Skin of body (tissue), 2 donors: ENCODE data around the gene JARID2. TPM values are rescaled to one million over a fixed set of nuclear protein-coding genes. Genes with fewer than 3 reads are reported as not detected.

Experiments
- DNase-seq: peaks from one replicate; lab custom pipeline; 2025; lab: John Stamatoyannopoulos, UW
- total RNA-seq: library from RNA; depleted of rRNA; stranded (reverse); fragments of >200 nt; gene quantifications from one replicate; pipeline ENCODE4 v1.2.3, GENCODE V29; 2014

JARID2 gene
- total RNA-seq, 1 donor from 2014 or later = 17.5 TPM

DNA sequence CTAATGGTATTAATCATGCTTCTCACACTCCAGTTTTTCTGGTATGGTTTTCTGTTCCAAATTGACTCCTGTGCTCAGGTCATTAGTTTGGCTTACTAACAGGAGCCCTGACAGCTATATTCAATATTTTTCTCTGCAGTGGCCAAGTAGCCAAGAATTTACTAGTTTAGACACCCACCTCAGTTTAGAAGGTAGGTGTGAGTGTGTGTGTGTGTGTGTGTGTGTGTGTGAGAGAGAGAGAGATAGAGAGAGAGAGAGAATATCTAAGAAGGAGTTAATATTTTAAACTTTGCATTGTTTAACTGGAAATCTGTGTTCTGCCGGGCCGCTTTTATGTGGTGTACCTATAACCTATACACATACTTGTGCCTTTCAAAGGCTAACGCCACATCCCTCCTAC is 18.5 kb downstream of the JARID2 start:
- DNase-seq = no peak

DNA sequence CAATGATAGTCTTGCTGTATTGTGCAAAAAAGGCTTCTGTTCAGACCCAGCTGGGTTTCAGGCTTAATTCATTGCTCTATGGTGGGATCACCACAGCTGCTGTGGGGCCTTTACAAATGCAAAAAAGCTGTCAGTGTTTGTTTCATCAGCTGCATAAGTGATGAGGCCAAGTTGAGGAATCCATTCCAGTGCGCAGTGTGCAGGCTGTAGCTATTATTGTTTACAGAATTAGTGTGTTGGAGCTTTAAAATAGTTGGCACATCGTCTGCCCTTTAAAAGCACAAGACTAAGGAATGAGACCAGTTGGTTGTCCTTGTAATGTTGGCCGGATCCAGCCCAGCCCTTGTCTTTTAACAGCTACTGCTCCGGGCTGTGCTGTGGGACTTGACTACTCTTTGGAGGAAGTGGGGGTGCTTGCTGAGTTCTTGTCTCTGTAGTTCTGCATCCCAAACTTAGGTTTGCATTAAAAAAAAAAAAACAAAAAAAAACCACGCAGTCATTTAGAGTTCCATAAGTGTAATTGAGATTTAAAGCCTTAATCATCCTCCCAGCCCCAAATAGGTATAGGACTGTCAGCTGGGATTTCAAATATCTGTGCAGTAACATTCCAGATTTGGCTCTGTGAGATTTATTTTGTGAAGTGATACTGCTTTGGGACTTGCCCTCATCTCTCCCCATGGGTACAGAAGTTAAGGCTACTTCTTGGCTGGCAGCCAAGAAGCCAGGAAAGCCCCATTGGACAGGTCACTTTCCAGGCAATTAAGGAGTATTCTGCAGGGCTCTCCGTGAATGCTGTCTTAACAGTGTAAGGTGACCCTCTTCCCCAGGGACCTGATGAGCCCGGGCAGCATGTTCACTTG is 19.3 kb downstream of the JARID2 start:
- peak; percentile 93 for DNase-seq

DNA sequence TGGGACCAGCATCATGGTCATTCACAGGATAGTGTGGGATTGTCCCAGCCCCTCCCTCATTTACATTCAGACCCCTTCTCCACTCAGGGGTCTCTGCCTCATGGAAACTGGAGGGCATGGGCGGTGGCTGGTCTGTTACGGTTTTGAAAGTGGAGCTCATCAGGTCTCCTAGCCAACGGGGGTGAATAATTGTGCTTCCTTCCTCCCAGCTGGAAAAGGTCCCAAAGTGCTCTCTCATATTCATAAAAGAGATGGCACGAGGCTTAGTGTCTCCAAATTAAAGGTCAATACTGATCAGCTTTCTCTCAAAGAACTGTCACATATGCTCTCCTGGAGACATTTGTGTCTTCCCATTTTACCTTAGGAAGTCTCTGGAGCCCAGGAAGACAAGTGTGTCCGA is 19.9 kb downstream of the JARID2 start:
- DNase-seq = no peak

DNA sequence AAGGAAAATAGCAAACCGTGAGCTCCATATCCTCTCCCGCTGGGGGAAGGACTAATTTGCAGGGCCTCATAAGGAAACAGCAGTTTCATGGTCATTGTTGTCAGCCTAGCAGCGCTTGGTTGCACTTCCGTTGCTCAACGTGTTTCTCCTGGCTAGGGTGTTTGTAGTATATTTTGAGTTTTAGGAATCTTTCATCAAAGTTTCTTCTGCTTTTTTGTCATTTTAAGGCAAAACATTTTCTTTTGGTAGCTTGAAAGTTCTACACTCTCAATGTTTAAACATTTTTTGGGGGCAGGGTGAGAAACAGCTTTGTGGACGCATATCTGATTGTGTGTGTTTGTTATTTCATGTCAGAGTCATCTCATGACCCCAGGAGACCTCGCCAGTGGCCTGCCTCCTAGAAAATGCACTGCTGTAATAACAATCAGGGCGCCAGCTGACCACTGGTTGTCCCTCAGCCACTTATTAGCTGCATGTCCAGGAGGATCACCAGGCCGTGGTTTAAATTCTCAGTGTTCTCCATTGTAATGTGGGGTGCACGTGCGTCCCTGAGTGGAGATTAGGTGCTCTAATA is 20.6 kb downstream of the JARID2 start:
- peak; percentile 29 for DNase-seq

DNA sequence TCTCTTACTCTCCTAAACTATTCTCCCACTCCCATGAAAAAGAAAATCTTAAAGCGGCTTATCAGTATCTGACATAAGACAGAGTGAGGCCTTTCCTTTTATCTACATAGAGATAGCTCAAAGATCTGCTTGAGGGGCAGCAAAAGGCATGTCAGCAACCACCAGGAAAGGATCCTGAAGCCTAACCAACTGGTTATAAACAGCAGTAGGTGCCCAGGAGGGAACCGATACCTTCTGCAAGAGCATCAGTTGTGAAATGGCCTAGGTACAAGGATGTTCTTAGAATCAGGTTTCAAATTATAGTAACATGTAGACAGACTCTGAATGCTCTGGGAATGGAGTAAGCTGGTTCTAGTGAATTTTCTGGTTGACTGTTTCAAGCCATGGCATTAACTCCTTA is 21.4 kb downstream of the JARID2 start:
- DNase-seq = no peak

DNA sequence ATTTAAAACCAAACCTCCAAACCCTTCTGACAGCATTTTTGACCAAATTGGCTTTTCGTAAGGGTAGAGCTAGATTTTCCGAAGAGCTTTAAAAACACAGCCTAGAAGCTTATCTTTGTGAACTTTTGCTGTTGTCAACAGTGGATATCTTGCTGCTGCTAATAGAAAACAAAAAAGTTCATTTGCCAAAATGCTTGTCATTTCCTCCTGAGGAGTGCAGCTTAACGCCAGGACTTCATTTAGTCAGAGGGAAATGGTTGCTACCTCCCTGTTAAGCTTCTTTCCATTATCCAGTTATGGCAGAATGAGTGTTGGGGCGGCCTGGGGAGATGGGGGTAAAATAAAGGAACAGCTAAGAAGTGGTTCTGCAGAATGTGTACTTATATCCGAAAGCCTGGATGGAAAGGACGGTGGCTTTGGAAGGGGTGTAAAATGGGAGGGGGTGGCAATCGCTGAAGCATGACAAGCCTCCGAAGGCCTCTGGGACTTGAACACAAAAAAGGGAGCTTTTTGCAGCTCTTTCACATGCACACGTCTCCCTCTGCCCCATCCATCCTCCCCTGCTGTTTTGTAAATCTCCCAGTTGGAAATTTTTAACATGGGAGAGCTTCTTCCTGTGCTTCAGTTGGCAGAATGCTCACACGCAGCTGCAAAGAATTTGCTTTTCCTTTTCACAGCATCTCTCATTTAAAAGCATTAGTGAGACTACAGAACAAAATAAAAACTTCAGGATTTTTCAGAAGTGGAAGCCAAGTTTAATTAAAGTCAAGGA is 22.5 kb downstream of the JARID2 start:
- DNase-seq = peak; percentile 72

DNA sequence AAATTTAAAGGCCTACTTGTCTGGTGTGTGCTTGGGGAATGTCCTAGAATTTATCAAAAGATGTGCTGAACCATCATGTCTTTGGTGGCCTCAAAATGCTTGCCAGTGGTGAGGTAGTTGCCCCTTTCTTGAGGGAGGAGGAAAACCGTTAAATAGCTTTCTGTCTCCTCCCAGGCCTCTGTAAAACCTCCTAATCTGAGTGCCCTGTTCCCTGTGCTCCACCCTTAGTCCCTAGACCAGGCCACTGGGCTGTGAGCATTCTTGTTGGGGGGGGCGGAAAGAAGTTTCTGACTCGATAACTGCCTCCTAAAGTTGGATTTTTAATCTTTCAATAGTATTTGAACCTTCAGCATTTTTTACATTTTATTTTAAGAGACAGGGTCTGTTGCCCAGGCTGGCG is 23.1 kb downstream of the JARID2 start:
- DNase-seq = no peak

DNA sequence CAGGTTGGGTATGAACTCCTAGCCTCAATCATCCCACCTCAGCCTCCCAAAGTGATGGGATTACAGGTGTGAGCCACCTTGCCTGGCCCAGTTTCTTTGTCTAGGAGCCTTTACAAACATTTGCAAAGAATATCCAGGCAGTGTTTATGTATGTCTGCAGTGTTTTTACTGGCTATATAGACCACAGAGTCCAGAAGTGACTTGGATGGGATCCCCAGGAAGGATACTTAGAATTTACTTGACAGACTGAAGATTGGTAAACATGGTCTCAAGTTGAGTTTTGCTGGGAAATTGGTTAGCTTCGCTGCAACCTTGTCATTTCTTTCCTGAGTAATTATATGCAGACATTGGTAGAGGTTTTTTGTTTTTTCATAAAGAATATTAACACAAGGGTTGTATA is 23.8 kb downstream of the JARID2 start:
- no peak for DNase-seq

DNA sequence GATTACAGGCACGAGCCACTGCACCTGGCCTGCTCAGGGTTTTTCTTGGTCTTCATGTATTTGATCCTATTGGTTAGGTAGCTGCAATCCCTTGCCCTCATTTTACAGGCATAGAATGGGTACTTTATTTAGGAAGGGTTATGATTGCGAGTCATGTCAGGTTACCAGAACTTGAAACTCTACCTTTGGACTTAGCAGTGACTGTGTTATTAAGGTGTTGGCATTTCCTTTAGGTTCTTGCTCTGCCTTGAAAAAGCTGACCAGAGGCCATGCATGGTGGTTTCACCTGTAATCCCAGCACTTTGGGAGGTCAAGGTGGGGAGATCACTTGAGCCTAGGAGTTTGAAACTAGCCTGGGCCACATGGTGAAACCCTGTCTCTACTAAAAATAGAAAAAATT is 24.5 kb downstream of the JARID2 start:
- no peak for DNase-seq

DNA sequence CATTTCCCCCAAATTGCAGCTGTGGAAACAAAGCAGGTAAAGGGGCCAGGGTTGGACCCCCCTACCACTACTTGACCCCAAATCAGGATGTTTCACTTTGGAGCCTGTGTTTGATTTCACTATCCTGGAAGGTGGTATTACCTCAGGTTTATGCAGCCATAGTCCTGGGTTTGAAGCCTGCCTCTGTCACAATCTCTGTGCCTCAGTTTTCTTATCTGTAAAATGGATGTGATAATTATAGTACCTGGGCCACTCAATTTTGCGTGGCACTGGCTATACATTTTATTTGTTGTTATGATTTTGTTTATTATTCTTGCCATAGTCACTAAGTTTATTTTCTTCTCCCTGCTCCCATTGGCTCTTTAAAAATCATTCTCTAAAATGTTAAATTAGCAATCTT is 26.7 kb downstream of the JARID2 start:
- DNase-seq = no peak

DNA sequence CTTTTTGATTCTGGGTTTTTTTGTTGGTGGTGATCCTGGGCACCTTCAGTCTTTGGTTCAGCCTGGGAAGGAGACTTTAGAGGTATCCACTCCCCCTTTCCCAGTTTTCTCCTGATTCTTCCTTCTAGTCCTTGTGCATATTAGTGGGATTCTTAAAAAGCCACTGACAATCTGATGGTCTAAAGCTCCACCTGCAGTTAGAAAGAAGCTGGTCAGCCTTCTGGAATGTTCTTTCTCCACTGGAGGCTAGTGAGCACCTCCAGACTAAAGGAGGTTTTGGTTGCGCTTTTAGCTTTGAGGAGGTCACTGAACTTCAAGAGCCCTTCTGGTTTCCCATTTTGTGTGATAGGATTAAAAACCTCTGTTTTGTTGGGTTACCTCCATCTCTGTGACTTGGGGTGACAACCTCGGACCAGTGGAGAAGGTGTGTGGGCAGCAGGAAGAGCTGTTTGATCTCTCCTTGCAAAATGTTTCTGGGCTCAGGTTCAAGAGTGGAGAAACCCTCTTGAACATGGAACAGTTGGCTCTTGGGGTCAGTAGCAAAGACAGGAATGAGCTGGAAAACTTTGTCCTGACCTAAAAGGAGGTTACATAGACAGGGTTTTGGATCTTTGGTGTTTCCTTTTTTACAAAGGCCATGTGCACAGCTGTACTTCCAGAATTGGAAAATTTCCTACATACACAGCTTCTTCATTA is 29.0 kb downstream of the JARID2 start:
- DNase-seq = no peak

DNA sequence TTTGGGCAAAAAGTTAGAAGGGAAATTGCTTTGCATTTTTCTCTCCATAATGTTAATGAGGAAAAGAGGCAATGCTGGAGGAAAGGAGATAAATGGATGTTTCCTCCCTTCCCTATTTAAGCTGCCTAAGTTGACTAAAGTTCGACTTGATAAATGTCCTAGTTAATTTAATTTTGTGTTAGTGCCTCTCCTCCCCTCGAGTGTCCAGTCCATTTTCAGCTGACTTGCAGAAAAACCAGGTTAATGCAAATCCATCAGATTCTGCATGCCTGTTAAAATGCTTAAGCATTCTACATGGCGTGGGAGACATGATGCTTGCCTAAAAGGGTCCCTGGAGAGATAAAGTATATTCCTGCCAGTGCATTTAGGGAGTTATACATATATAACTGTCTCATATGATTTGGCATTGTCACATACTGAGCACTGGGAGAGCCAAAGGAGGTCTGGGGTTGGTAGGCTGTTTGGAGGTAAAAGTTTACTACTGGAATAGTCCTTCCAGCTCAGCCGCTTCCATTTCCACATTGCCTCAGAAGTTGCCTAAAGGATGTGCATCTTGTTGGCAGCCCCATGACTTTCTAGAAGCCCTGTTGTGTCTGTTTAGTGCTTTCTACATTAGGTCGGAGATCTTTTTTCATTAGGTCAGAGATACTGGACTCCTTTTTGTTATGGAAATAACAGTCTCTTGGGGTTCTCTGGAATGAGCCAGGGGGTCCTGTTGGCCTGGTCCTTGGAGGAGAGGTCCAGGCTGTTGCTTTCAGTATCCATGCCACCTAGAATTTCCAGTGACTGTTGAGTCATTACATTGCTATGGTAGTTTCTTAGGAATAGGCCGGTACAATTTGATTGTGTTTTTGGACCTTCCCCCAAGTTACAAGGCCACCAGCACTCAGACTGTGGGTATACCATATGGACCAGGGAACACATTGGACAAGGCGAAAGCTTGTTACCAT is 30.4 kb downstream of the JARID2 start:
- no peak for DNase-seq

DNA sequence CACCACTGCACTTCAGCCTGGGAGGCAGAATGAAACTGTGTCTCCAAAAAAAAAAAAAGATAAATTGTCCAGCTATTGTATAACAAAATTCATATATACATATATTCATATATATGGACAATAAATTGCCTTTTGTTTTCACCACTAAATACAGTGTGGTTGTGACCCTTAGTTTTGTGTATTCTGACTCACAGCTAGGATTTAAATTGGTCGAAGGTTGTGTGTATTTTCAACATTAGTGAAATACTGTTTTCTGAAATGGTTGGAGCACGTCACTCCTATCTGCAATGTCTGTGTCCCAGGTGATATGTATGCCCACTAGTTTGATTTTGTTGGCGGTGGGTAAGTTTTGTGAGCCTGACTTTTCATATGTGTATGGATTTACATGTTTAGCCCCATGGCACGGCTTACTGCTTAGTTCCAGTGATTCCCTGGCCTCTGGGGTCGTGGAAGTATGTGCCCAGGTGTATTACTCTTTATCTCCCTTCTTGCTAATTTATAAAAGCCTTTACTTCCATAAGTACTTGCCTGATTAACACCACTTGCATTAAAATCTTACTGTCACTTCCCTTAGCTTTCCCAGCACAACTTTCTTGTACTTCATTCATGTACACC is 33.3 kb downstream of the JARID2 start:
- DNase-seq = no peak

DNA sequence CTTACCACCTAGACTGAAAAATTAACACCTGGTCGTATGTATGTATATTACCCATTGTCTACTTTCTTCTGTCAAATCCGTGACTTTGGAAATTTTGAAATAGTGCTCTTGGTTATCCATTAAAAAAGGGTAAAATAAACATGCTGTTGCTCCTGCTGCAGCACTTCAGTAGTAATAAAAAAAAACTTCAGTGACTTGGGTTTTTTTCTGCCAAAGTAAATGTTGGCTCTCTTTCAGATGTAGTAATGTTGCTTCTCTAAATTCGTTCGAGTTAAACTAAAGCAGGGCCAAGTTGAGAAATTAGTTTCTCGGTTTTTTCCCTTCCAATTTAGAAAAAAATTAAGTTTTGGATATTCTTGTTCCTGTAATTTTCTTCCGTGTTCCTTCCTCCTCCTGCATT is 34.2 kb downstream of the JARID2 start:
- DNase-seq = peak; percentile 47

DNA sequence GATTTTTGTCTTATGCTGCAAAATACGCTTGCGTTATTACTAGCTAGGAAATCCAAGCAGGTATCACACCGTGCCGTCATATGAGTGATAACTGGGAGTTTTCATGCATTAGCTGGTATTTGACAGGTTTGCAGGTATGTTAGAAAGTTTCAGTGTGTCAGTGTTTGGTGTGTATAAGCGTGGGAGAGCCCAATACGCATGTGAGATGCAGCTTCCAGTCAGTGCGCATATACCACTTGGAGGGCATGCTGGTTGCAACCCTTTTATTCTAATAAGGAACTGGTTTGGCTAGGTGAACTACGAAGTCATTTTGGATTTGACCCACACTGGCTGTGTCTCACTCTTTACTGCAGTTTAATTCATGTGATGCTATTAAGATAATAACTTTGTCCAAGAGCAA is 35.1 kb downstream of the JARID2 start:
- no peak for DNase-seq

DNA sequence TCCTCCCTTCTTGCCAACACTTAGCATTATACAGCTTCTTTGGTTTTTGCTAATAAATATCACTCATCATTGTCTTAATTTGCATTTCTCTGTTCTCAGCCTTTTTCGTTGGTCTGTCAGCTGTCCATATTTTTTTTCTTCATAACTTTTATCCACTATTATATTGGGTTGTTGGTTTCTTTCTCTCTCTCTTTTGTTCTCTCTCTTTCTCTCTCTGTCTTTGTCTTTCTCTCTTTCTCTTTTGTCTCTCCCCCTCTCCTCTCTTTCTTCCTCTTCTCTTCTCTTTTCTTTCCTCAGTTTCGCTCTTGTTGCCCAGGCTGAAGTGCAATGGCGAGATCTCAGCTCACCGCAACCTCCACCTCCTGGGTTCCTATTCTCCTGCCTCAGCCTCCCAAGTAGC is 36.5 kb downstream of the JARID2 start:
- no peak for DNase-seq

DNA sequence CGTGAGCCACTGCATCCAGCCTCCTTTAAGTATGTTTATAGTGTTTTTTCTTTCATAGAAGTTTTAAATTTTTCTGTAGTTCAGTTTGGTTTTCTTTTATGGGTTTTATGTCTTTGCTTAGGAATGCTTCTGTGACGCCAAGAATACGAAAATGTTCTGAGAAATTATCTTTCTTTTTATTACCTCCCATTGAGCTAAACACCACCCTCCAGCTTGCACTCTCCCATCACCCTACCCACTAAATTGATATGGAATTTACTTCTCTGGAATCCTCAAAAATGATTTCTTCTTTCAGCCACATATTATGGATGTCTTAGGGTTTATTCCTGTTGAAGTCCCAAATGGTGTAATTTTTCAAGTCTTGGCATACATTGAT is 38.1 kb downstream of the JARID2 start:
- DNase-seq = peak; percentile 27

DNA sequence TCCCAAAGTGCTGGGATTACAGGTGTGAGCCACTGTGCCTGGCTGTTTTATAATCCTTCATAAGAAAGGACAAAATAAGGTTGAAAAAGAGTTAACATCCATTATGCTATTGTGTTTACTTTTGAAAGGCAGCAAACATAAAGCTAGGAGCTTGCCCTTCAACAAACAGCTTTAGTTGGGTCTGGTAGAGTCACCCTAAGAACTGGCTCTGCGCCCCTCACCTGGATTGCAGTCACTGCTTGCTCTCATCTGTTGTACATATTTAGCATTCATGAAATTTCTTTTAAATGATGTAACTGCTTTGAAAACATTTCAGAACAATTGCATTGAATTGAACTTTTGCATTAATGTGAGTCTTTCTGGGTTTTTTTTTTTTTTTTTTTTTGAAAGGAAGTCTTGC is 38.9 kb downstream of the JARID2 start:
- DNase-seq = no peak

DNA sequence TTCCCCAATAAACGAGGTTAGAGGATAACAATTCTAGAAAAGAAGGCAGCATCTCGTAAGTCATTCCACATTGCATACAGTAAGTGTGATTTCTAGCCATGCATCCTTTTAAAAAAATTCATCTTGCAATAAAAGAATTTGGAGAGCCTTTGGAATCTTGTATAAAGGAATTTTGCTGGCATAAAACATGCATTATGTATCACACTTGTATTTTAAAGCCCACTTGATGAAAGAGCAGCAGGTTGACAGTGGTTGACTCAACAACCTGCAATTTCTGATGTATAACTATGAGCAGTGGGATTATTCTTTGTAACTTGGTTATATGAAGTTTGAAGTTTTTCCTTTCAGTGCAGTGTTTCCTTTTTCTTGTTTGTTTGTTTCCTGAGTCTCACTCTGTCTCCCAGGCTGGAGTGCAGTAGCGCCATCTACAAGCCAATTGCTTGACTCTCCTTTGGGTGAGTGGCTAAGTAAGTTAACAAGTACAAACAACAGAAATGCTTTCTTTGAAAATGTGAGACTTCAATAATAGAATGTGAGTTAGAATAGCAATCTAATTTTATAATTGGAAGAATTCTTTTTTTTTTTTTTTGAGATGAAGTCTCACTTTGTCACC is 39.9 kb downstream of the JARID2 start:
- DNase-seq = no peak
